GM18499 (cell line): ENCODE measurements around the gene NTNG2.
"Not testable (repeated sequence)": the region's sequence is repeated elsewhere in the genome, so short reads cannot be mapped to it uniquely, and the experiment has no call there.

Experiments used
- ATAC-seq: cut with Tn5 transposase; IDR thresholded peaks from one replicate; pipeline ENCODE4 v1.9.1; 2021; ENCODE audit warnings: moderate number of reproducible peaks; ENCODE audit not compliant: insufficient read depth, unreplicated experiment

Gene NTNG2

GRCh38 chr9:132244582-132245455 is 83.0 kb downstream of the NTNG2 start:
- no peak for ATAC-seq

- no peak for ATAC-seq
Measured at GRCh38 chr9:132245465-132245864, 83.6 kb downstream of the NTNG2 start.

- ATAC-seq: no peak
Measured at GRCh38 chr9:132247942-132248341, 86.1 kb downstream of the NTNG2 start.

- no peak for ATAC-seq
Measured at GRCh38 chr9:132249123-132249522, 87.3 kb downstream of the NTNG2 start.

GRCh38 chr9:132249690-132250089 is 87.8 kb downstream of the NTNG2 start:
- ATAC-seq: no peak

GRCh38 chr9:132250324-132251262 is 88.7 kb downstream of the NTNG2 start:
- no peak for ATAC-seq

- ATAC-seq: no peak
Measured at GRCh38 chr9:132260846-132261245, 99.0 kb downstream of the NTNG2 start.

- no peak for ATAC-seq
Measured at GRCh38 chr9:132266017-132266416, 104.2 kb downstream of the NTNG2 start.

- no peak for ATAC-seq
Measured at GRCh38 chr9:132267660-132268059, 105.8 kb downstream of the NTNG2 start.

GRCh38 chr9:132268725-132269352 is 107.0 kb downstream of the NTNG2 start:
- ATAC-seq: no peak

- not testable (repeated sequence) for ATAC-seq
Measured at GRCh38 chr9:132269704-132270516, 108.1 kb downstream of the NTNG2 start.

GRCh38 chr9:132274861-132275260 is 113.0 kb downstream of the NTNG2 start:
- no peak for ATAC-seq

- ATAC-seq: no peak
Measured at GRCh38 chr9:132283165-132283564, 121.3 kb downstream of the NTNG2 start.

GRCh38 chr9:132283863-132284262 is 122.0 kb downstream of the NTNG2 start:
- ATAC-seq: no peak

- no peak for ATAC-seq
Measured at GRCh38 chr9:132287256-132287760, 125.5 kb downstream of the NTNG2 start.

- ATAC-seq: no peak
Measured at GRCh38 chr9:132288361-132288760, 126.5 kb downstream of the NTNG2 start.

GRCh38 chr9:132288966-132289365 is 127.1 kb downstream of the NTNG2 start:
- ATAC-seq: no peak

GRCh38 chr9:132293145-132293721 is 131.4 kb downstream of the NTNG2 start:
- no peak for ATAC-seq
